Measurements from ENCODE around the gene PAXIP1. TPM values are rescaled to one million over a fixed set of nuclear protein-coding genes. Genes with fewer than 3 reads are reported as not detected.
"Not testable (repeated sequence)": the region's sequence is repeated elsewhere in the genome, so short reads cannot be mapped to it uniquely, and the experiment has no call there.

PAXIP1 gene
- polyA plus RNA-seq, 12 donors, result 9.6 to 21.5 (median 13.8) TPM; not detected in 1

- DNase-seq, result no peak
Observed at GRCh38 chr7:154947604-154948003, 55.3 kb downstream of the PAXIP1 start.

GRCh38 chr7:154946166-154946565 lies 56.8 kb downstream of the PAXIP1 start:
- DNase-seq, result no peak

DNA sequence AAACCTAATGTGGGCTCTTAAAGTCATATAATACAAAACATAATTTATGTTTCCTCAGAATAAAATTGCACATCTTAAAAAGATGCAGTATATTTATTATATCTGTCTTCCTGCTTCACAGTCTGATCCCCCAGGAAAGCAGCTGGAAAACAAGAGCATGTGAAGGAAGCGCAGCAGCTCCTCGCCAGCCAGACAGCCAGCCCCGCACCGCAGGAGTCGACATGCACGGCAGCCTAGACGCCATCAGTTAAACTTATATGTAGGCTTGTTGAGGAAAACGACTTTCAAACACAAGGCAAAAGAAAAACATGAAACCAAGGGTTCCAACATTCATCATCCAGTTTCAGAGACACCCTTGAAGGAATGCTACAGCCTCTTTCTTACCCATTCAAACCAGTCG lies 59.0 kb downstream of the PAXIP1 start:
- DNase-seq, result no peak

- DNase-seq, result no peak
Observed at GRCh38 chr7:154942691-154943090, 60.2 kb downstream of the PAXIP1 start.

DNA sequence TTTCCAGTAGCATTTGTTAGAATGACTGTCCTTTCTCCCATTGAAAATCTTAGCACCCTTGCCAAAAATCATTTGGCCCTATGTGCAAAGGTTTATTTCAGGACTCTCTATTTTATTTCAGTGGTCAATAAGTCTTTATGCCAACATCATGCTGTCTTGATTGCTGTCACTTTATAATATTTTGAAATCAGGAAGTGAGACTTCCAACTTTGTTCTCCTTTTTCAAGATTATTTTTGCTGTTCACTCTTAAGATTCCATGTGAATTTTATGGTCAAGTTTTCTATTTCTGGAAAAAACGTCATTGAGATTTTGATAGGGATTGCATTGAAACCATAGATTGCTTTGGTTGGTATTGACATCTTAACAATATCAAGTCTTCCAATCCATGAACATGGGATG lies 65.1 kb downstream of the PAXIP1 start:
- DNase-seq, result no peak

GRCh38 chr7:154934353-154934952 lies 68.5 kb downstream of the PAXIP1 start:
- DNase-seq, result not testable (repeated sequence)

- DNase-seq, result no peak
Observed at GRCh38 chr7:154931906-154932305, 71.0 kb downstream of the PAXIP1 start.

DNA sequence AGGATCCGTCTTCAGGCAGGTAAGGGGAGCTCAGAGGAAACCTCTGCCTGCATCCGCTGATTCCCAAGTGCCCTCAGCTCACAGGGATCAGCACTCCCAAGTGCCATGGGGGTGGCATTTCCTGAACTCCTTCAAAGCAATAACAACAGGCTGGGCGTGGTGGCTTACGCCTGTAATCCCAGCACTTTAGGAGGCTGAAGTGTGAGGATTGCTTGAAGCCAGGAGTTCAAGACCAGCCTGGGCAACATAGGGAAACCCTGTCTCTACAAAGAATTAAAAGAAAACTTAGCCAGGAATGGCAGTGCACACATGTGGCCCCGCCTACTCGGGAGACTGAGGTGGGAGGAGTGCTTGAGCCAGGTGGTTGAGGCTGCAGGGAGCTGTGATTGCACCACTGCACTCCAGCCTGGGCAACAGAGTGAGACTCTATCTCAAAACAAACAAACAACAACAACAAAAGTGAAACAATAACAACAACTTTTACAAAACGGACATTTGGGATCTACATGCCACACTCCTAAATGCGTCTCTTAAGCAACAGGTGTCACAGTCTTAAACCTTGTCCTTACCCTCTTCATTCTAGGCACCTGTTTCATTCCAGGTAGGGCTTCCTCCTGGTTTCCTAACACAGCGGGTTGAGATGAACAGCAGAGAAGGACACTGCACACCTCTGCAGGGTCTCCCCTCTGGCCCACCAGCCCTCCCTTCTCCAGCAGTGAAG lies 73.8 kb downstream of the PAXIP1 start:
- no peak for DNase-seq

DNA sequence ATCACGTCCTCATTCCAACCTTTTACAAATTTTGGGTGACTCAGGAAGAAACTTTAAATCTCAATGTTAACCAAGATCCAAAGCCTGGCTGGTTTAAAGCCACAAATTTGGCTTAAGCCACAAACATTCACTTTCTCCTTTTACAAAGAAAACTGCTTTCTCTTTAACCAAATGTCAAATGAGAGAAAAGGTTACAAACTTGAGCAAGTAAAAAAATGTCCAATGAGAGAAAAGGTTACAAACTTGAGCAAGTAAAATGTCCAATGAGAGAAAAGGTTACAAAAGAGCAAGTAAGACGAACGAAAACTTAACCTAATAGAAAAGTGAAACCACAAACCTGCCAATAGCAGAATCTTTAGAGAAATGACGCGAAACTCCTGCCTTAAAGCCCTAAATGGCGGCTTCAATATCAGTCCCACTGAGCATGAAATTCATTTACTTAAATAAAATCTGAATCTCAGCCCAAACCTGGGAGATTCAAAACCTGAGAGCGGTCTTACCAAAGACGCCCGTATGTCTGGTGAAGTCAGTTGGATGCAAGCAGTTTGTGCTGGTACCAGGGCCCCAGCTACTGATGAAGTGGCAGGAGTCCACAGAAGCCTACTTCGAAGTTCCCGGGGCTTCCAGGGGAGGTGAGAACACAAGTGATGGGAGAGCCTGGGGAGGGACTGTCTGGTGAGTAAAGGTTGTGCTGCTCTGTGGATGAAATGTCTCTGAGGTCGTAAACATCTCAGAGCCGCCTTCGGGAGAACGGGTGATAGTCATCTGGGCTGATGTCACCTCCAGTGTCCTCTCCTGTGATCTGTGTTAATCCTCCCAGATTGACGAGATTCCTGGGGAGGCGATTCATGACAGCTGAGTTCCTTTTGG lies 74.6 kb downstream of the PAXIP1 start:
- peak; percentile 96 for DNase-seq

GRCh38 chr7:154927624-154928125 lies 75.2 kb downstream of the PAXIP1 start:
- DNase-seq, result peak; percentile 86

DNA sequence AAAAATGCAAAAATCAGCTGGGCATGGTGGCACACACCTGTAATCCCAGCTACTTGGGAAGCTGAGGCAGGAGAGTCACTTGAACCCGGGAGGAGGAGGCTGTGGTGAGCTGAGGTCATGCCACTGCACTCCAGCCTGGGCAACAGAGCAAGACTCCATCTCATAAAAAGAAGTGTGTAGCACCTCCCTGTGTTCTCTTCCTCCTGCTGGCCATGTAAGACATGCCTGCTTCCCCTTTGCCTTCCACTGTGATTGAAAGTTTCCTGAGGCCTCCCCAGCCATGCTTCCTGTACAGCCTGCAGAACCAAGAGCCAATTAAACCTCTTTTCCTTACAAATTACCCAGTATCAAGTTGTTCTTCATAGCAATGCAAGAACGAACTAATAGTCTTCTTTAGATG lies 80.5 kb downstream of the PAXIP1 start:
- not testable (repeated sequence) for DNase-seq

- no peak for DNase-seq
Observed at GRCh38 chr7:154919344-154920225, 83.3 kb downstream of the PAXIP1 start.

DNA sequence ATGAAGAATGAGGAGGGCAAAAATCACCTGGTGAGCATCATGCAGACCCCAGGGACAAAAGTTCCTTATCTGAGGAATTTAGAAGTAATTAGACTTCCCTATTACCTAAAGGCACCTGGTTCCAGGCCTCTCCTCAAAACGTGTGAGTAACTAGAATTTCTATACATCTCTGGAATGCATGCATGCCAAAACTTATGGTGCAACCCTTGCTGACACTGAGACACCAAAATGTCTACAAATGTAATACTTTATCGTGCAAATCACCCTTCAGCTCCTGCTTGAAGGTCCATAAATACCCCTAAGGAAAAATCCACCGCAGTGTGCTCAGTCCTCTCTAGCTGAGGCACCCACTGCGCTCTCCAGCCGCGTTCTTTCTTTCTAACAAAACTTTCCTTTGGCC lies 84.2 kb downstream of the PAXIP1 start:
- no peak for DNase-seq

DNA sequence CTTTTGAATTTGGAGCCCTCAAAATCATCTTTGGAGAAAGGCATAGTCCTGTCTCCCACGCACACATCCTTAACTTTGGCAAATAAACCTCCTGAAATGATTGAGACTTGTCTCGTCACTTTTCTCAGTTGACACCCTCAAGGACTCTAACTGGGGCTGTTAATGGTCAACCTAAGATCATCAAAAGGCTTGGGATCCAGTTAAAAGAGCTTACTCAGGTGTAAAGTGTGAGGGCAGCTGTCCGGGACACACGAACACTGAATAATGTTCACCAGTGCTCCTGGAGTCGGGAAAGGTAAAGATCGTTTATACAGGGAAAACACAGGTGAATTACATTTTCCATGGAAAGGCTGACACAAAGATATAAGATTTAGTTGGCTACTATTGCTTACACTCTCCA lies 84.7 kb downstream of the PAXIP1 start:
- DNase-seq, result no peak

GRCh38 chr7:154917808-154918160 lies 85.1 kb downstream of the PAXIP1 start:
- DNase-seq, result no peak

DNA sequence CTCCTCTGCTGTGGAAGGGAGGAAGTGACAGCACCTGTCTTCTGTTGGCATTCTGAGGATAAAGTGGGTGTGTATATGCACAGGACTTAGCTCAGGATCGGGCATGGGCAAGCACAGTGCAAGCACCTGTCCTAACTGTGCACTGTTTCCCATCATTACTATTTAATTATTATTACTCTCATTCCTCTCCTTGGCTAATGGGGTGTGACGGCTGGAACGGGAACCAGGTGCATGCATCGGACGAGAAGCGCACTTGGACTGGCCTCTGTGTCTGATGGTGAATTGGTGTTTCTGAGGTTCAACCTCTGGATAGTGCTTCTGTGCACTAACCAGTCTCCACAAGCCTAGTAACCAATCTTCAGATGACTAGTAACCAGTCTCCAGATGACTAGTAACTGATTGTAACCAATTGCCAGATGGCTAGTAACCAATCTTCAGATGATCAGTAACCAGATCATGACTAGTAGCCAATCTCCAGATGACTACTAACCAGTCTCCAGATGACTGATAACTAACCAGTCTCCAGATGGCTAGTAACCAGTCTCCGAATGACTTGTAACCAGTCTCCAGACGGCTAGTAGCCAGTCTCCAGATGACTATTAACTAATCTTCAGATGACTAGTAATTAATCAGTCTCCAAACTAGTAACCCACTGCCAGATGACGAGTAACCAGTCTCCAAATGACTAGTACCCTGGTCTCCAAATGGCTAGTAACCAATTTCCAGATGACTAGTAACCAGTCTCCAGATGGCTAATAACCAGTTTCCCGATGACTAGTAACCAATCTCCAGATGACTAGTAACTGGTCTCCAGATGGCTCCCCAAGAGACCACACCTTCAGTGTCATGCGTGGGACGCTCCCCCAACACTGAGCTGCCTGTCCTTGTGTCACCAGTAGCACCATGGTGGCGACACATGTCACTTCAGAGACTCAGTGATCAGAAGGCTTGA lies 85.8 kb downstream of the PAXIP1 start:
- no peak for DNase-seq

GRCh38 chr7:154916381-154916780 lies 86.5 kb downstream of the PAXIP1 start:
- no peak for DNase-seq

DNA sequence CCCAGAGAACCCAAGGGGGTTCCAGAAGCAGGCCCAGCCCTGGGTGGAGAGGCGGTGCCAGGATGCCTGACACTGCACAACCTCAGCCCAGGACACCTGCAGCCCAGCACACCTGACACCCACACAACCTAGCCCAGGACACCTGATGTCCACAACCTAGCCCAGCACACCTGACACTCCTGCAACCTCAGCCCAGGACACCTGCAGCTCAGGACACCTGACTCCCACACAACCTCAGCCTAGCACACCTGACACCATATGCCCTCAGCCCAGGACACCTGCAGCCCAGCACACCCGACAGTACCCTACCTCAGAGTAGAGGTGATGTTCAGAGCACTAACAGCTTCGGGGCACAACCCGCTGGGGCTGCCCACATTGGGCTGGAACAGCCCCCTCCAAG lies 87.3 kb downstream of the PAXIP1 start:
- DNase-seq, result no peak

DNA sequence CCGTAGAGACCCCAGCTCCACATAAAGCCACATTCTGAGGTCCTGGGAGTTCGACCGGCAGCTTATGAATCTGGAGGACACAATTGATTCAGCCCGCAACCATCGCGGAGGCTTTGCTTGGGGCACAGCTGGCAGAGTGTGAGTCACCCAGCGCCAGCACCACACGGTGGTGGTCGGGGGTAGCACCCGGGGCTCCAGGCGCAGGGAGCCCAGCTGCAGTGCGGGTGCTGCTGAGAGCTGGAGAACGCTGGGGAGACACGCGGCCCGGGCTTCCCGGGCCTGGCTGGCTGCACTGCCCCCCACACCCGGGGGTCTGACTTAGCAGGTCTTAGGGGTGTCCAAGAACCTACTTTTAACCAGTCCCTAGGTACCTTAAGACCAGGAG lies 87.9 kb downstream of the PAXIP1 start:
- DNase-seq, result no peak

DNA sequence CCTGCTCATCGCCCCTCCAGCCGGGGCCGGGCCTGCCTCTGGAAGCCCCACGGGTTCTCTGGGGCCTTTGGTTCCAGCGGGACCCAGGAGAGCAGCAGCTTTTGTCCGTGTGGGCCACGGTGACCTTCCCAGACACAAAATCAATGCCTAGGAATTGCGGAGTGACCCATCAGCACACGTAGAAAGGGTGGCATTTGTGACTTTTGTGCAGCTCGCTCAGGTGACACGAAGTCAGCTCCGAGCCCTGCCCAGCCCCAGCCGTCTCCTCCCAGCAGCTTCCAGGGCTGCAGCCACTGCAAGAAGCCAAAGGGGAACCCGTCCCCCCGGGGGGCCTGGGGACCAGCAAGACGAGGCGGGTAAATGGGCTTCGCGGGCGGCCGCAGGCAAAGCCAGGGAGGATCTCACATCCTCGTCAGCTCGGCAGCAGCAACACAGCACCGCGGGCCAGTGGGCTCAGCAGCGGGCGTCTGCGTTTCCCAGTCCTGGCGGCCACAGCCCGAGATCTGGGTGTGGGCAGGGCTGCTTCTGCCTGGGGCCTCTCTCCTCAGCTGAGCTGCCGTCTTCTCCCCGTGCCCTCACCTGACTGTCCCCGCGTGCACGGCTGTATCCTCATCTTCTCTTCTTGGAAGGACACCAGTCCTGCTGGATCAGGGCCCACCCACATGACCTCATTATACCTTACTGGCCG lies 88.5 kb downstream of the PAXIP1 start:
- DNase-seq, result no peak
